ENCODE data around the gene CCDC12. TPM values are rescaled to one million over a fixed set of nuclear protein-coding genes. Genes with fewer than 3 reads are reported as not detected.

CCDC12 gene
- total RNA-seq, 1 donor from 2014 or later, result 17.9 TPM

DNA sequence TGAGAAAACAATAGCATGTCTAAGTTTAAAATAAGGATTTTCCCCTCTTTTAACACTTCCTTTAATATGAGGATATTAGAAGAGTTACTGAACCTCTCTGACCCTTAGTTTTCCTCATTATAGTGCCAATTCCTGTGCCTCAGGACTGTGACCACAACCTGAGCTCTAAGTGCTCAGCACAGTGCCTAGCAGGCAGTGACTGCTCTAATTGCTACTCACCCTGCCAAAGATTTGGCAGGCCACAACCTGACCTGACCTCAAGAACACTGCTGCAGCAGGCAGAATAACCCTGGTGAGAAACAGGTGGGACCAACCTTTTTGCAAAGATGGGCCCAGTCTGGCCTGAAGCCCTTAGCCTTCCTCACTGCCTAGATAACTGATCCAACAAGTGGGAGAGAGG is 38.6 kb upstream of the CCDC12 start:
- H3K27ac ChIP-seq, result no peak overlapping the region
- H2AFZ ChIP-seq (replicated peaks), result no peak overlapping the region
- Mint-ChIP-seq H3K27ac (no peak overlapping the region), H3K4me1 (peaks cover 1% of the 10 kb centered on the region), H3K36me3 (peaks cover 14% of the 10 kb centered on the region), H3K9me3 (no peaks in the 10 kb centered on the region), H3K27me3 (ENCODE audit: insufficient read depth, low read depth) (no peaks in the 10 kb centered on the region), H3K4me3 (no peak overlapping the region)
- no peaks in the 10 kb centered on the region for H3K27me3 ChIP-seq
- no peak overlapping the region for H3K9ac ChIP-seq
- no peak overlapping the region for H3K4me3 ChIP-seq
- DNase-seq (ENCODE audit: low spot score), result no peak
- H4K20me1 ChIP-seq (ENCODE audit: low read depth), result peaks cover 4% of the 10 kb centered on the region
- H3K36me3 ChIP-seq, result no peaks in the 10 kb centered on the region
- H3K9me3 ChIP-seq (ENCODE audit: low read depth), result no peaks in the 10 kb centered on the region
- no peaks in the 10 kb centered on the region for H3K79me2 ChIP-seq (ENCODE audit: low read depth)
- peaks cover under 1% of the 10 kb centered on the region for H3K4me1 ChIP-seq
- H3F3A ChIP-seq (ENCODE audit: low read depth), result no peaks in the 10 kb centered on the region
- TF ChIP-seq EZH2 (IDR thresholded peaks at IDR 0.05) (no peak), EZH2phosphoT487 (IDR thresholded peaks at IDR 0.05) (no peak)
- TF ChIP-seq, protein P1, sequence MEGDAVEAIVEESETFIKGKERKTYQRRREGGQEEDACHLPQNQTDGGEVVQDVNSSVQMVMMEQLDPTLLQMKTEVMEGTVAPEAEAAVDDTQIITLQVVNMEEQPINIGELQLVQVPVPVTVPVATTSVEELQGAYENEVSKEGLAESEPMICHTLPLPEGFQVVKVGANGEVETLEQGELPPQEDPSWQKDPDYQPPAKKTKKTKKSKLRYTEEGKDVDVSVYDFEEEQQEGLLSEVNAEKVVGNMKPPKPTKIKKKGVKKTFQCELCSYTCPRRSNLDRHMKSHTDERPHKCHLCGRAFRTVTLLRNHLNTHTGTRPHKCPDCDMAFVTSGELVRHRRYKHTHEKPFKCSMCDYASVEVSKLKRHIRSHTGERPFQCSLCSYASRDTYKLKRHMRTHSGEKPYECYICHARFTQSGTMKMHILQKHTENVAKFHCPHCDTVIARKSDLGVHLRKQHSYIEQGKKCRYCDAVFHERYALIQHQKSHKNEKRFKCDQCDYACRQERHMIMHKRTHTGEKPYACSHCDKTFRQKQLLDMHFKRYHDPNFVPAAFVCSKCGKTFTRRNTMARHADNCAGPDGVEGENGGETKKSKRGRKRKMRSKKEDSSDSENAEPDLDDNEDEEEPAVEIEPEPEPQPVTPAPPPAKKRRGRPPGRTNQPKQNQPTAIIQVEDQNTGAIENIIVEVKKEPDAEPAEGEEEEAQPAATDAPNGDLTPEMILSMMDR (IDR thresholded peaks at IDR 0.05), result no peak
- H3K4me2 ChIP-seq, result no peak overlapping the region

DNA sequence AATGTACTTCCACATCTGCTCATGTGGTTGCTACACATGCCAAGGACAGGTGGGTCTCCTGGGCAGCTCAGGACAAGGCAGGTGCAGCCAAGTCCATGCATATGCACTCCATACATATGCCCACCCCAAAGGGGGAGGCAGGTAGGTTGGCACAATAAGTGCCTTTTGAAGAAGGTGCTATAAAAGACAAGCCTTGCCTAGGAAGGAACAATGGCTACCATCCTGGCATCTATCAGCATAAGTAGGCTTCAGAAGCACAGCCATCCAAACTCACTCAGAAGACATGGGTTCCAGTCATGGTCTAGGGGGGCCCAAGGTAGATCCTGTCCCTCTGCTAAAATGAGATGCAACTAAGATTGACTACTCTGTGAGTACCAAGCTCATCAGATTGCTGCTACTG is 37.5 kb upstream of the CCDC12 start:
- Mint-ChIP-seq H3K27ac (no peak overlapping the region), H3K9me3 (no peaks in the 10 kb centered on the region), H3K4me3 (no peak overlapping the region), H3K36me3 (peaks cover 11% of the 10 kb centered on the region), H3K4me1 (peaks cover 2% of the 10 kb centered on the region), H3K27me3 (ENCODE audit: insufficient read depth, low read depth) (no peaks in the 10 kb centered on the region)
- no peak overlapping the region for H3K9ac ChIP-seq
- no peak for DNase-seq (ENCODE audit: low spot score)
- no peaks in the 10 kb centered on the region for H4K20me1 ChIP-seq (ENCODE audit: low read depth)
- no peak overlapping the region for H2AFZ ChIP-seq (replicated peaks)
- H3K27me3 ChIP-seq, result no peaks in the 10 kb centered on the region
- peaks cover 4% of the 10 kb centered on the region for H3F3A ChIP-seq (ENCODE audit: low read depth)
- no peak overlapping the region for H3K27ac ChIP-seq
- H3K4me1 ChIP-seq, result peaks cover 3% of the 10 kb centered on the region
- no peak overlapping the region for H3K4me3 ChIP-seq
- H3K9me3 ChIP-seq (ENCODE audit: low read depth), result no peaks in the 10 kb centered on the region
- no peaks in the 10 kb centered on the region for H3K36me3 ChIP-seq
- TF ChIP-seq EZH2phosphoT487 (IDR thresholded peaks at IDR 0.05) (no peak), EZH2 (IDR thresholded peaks at IDR 0.05) (no peak)
- TF ChIP-seq, protein P1 (IDR thresholded peaks at IDR 0.05), result no peak
- no peak overlapping the region for H3K4me2 ChIP-seq
- no peaks in the 10 kb centered on the region for H3K79me2 ChIP-seq (ENCODE audit: low read depth)

DNA sequence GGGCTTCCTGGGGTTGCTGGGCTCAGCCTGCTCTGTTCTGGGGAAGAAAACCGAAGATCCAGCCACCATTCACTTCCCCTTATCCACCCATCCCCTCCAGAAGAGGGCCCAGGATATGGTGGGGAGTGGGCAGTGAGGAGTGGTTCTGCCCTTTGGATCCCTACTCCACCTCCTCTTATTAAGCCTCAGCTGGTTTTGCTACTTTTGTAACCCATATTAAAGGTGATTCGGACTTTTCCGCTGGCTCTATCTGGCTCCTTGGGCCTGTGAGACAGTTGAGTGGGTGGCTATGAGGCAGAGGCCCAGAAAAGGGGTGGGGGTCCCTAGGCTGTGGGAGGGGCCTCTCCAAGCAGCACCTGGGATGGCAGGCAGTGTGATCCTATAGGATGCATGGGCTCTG is 36.7 kb upstream of the CCDC12 start:
- H3K36me3 ChIP-seq, result no peaks in the 10 kb centered on the region
- TF ChIP-seq EZH2 (IDR thresholded peaks at IDR 0.05) (no peak), EZH2phosphoT487 (IDR thresholded peaks at IDR 0.05) (no peak)
- TF ChIP-seq, protein P1 (IDR thresholded peaks at IDR 0.05), result no peak
- H3K4me3 ChIP-seq, result no peak overlapping the region
- no peaks in the 10 kb centered on the region for H3K9me3 ChIP-seq (ENCODE audit: low read depth)
- H3K27ac ChIP-seq, result no peak overlapping the region
- no peaks in the 10 kb centered on the region for H3K9me3 Mint-ChIP-seq
- H3K27me3 Mint-ChIP-seq (ENCODE audit: insufficient read depth, low read depth), result no peaks in the 10 kb centered on the region
- no peak for DNase-seq (ENCODE audit: low spot score)
- no peak overlapping the region for H3K9ac ChIP-seq
- H3K4me2 ChIP-seq, result no peak overlapping the region
- peaks cover 6% of the 10 kb centered on the region for H3K36me3 Mint-ChIP-seq
- peaks cover 11% of the 10 kb centered on the region for H3F3A ChIP-seq (ENCODE audit: low read depth)
- H3K79me2 ChIP-seq (ENCODE audit: low read depth), result no peaks in the 10 kb centered on the region
- H3K4me1 ChIP-seq, result peaks cover 3% of the 10 kb centered on the region
- no peak overlapping the region for H3K4me3 Mint-ChIP-seq
- H4K20me1 ChIP-seq (ENCODE audit: low read depth), result no peaks in the 10 kb centered on the region
- H3K27ac Mint-ChIP-seq, result no peak overlapping the region
- peaks cover 4% of the 10 kb centered on the region for H3K4me1 Mint-ChIP-seq
- H2AFZ ChIP-seq (replicated peaks), result no peak overlapping the region
- no peaks in the 10 kb centered on the region for H3K27me3 ChIP-seq
